ENCODE data around the gene OR2M5.

The OR2M5 gene

GRCh38 chr1:248140846-248141245 is 4.1 kb upstream of the OR2M5 start:
- CTCF ChIA-PET, result no interaction called here
- H3K4me3 ChIP-seq (ENCODE audit: control insufficient read depth in 1 of 7, extremely low read depth in 1 of 7, insufficient read depth in 4 of 7, low read depth in 2 of 7, low read length in 6 of 7), result no peak overlapping the region
- H3K27me3 ChIP-seq (replicated peaks in 2 of 5; ENCODE audit: control insufficient read depth in 4 of 5, insufficient read depth in 5 of 5, low read length in 4 of 5), result no peaks in the 10 kb centered on the region
- no peaks in the 10 kb centered on the region for H3K9me3 ChIP-seq (ENCODE audit: control extremely low read depth in 1 of 5, control insufficient read depth in 4 of 5, insufficient read depth in 2 of 5, low read depth in 1 of 5, low read length in 4 of 5)
- POLR2A ChIA-PET, result no interaction called here
- H3K4me1 ChIP-seq (ENCODE audit: control extremely low read depth in 1 of 4, control insufficient read depth in 4 of 4, insufficient read depth in 4 of 4, low read length in 3 of 4), result no peaks in the 10 kb centered on the region
- DNase-seq, result no peak
- no peak overlapping the region for H3K27ac ChIP-seq (ENCODE audit: insufficient read depth in 1 of 2, low read depth in 1 of 2, low read length in 2 of 2, poor library complexity in 1 of 2, severe bottlenecking in 2 of 2)
- no peaks in the 10 kb centered on the region for H3K36me3 ChIP-seq (ENCODE audit: control insufficient read depth in 4 of 4, insufficient read depth in 4 of 4, low read length in 3 of 4)
- no CpG with 5 or more reads among the region's 1 CpG for WGBS (ENCODE audit: insufficient coverage)

GRCh38 chr1:248143311-248143710 is 1.6 kb upstream of the OR2M5 start:
- DNase-seq, result no peak
- H3K27ac ChIP-seq (ENCODE audit: insufficient read depth in 1 of 2, low read depth in 1 of 2, low read length in 2 of 2, poor library complexity in 1 of 2, severe bottlenecking in 2 of 2), result no peak overlapping the region
- no peak overlapping the region for H3K4me3 ChIP-seq (ENCODE audit: control insufficient read depth in 1 of 7, extremely low read depth in 1 of 7, insufficient read depth in 4 of 7, low read depth in 2 of 7, low read length in 6 of 7)
- POLR2A ChIA-PET, result no interaction called here
- CTCF ChIA-PET, result no interaction called here
- H3K4me1 ChIP-seq (ENCODE audit: control extremely low read depth in 1 of 4, control insufficient read depth in 4 of 4, insufficient read depth in 4 of 4, low read length in 3 of 4), result no peaks in the 10 kb centered on the region
- H3K27me3 ChIP-seq (replicated peaks in 2 of 5; ENCODE audit: control insufficient read depth in 4 of 5, insufficient read depth in 5 of 5, low read length in 4 of 5), result no peaks in the 10 kb centered on the region
- no CpG with 5 or more reads among the region's 1 CpG for whole genome bisulfite sequencing (ENCODE audit: insufficient coverage)
- H3K36me3 ChIP-seq (ENCODE audit: control insufficient read depth in 4 of 4, insufficient read depth in 4 of 4, low read length in 3 of 4), result no peaks in the 10 kb centered on the region
- peaks cover 0 to 3% (median 0%) of the 10 kb centered on the region in 5 experiments for H3K9me3 ChIP-seq (ENCODE audit: control extremely low read depth in 1 of 5, control insufficient read depth in 4 of 5, insufficient read depth in 2 of 5, low read depth in 1 of 5, low read length in 4 of 5)

GRCh38 chr1:248152056-248152827 is 7.3 kb downstream of the OR2M5 start:
- H3K4me1 ChIP-seq (ENCODE audit: control extremely low read depth in 1 of 4, control insufficient read depth in 4 of 4, insufficient read depth in 4 of 4, low read length in 3 of 4), result peaks cover 0 to 1% (median 0%) of the 10 kb centered on the region in 4 experiments
- no peaks in the 10 kb centered on the region for H3K36me3 ChIP-seq (ENCODE audit: control insufficient read depth in 4 of 4, insufficient read depth in 4 of 4, low read length in 3 of 4)
- DNase-seq, result no peak
- WGBS (ENCODE audit: insufficient coverage), result 96% methylated on average over 4 of the region's 6 CpGs
- no peak overlapping the region for H3K27ac ChIP-seq (ENCODE audit: insufficient read depth in 1 of 2, low read depth in 1 of 2, low read length in 2 of 2, poor library complexity in 1 of 2, severe bottlenecking in 2 of 2)
- POLR2A ChIA-PET, result no interaction called here
- CTCF ChIA-PET, result no interaction called here
- no peaks in the 10 kb centered on the region for H3K27me3 ChIP-seq (replicated peaks in 2 of 5; ENCODE audit: control insufficient read depth in 4 of 5, insufficient read depth in 5 of 5, low read length in 4 of 5)
- H3K9me3 ChIP-seq (ENCODE audit: control extremely low read depth in 1 of 5, control insufficient read depth in 4 of 5, insufficient read depth in 2 of 5, low read depth in 1 of 5, low read length in 4 of 5), result peaks cover 0 to 3% (median 0%) of the 10 kb centered on the region in 5 experiments
- no peak overlapping the region for H3K4me3 ChIP-seq (ENCODE audit: control insufficient read depth in 1 of 7, extremely low read depth in 1 of 7, insufficient read depth in 4 of 7, low read depth in 2 of 7, low read length in 6 of 7)

GRCh38 chr1:248155927-248156326 is 11.0 kb downstream of the OR2M5 start:
- H3K27me3 ChIP-seq (replicated peaks in 2 of 5; ENCODE audit: control insufficient read depth in 4 of 5, insufficient read depth in 5 of 5, low read length in 4 of 5), result no peaks in the 10 kb centered on the region
- POLR2A ChIA-PET, result no interaction called here
- peak; percentile 1 to 35 (median 30) for DNase-seq
- no peaks in the 10 kb centered on the region for H3K9me3 ChIP-seq (ENCODE audit: control extremely low read depth in 1 of 5, control insufficient read depth in 4 of 5, insufficient read depth in 2 of 5, low read depth in 1 of 5, low read length in 4 of 5)
- no peaks in the 10 kb centered on the region for H3K36me3 ChIP-seq (ENCODE audit: control insufficient read depth in 4 of 4, insufficient read depth in 4 of 4, low read length in 3 of 4)
- no peak overlapping the region for H3K4me3 ChIP-seq (ENCODE audit: control insufficient read depth in 1 of 7, extremely low read depth in 1 of 7, insufficient read depth in 4 of 7, low read depth in 2 of 7, low read length in 6 of 7)
- WGBS (ENCODE audit: insufficient coverage), result no CpG with 5 or more reads among the region's 1 CpG
- no peak overlapping the region for H3K27ac ChIP-seq (ENCODE audit: insufficient read depth in 1 of 2, low read depth in 1 of 2, low read length in 2 of 2, poor library complexity in 1 of 2, severe bottlenecking in 2 of 2)
- CTCF ChIA-PET, result no interaction called here
- peaks cover 0 to 1% (median 0%) of the 10 kb centered on the region in 4 experiments for H3K4me1 ChIP-seq (ENCODE audit: control extremely low read depth in 1 of 4, control insufficient read depth in 4 of 4, insufficient read depth in 4 of 4, low read length in 3 of 4)

GRCh38 chr1:248158758-248159157 is 13.8 kb downstream of the OR2M5 start:
- no CpG with 5 or more reads among the region's 4 CpGs for WGBS (ENCODE audit: insufficient coverage)

GRCh38 chr1:248164031-248164430 is 19.1 kb downstream of the OR2M5 start:
- no peak overlapping the region for H3K27ac ChIP-seq (ENCODE audit: insufficient read depth in 1 of 2, low read depth in 1 of 2, low read length in 2 of 2, poor library complexity in 1 of 2, severe bottlenecking in 2 of 2)
- WGBS (ENCODE audit: insufficient coverage), result 94% methylated on average over 9 of the region's 12 CpGs
- H3K4me1 ChIP-seq (ENCODE audit: control extremely low read depth in 1 of 4, control insufficient read depth in 4 of 4, insufficient read depth in 4 of 4, low read length in 3 of 4), result no peaks in the 10 kb centered on the region
- H3K9me3 ChIP-seq (ENCODE audit: control extremely low read depth in 1 of 5, control insufficient read depth in 4 of 5, insufficient read depth in 2 of 5, low read depth in 1 of 5, low read length in 4 of 5), result no peaks in the 10 kb centered on the region
- ChIA-PET POLR2A (no interaction called here), CTCF (no interaction called here)
- H3K4me3 ChIP-seq (ENCODE audit: control insufficient read depth in 1 of 7, extremely low read depth in 1 of 7, insufficient read depth in 4 of 7, low read depth in 2 of 7, low read length in 6 of 7), result no peak overlapping the region
- H3K36me3 ChIP-seq (ENCODE audit: control insufficient read depth in 4 of 4, insufficient read depth in 4 of 4, low read length in 3 of 4), result no peaks in the 10 kb centered on the region
- no peaks in the 10 kb centered on the region for H3K27me3 ChIP-seq (replicated peaks in 2 of 5; ENCODE audit: control insufficient read depth in 4 of 5, insufficient read depth in 5 of 5, low read length in 4 of 5)
- no peak for DNase-seq

More at GRCh38 chr1:248158758-248159157, 13.8 kb downstream of the OR2M5 start:
- Histone ChIP-seq H3K36me3 (ENCODE audit: control insufficient read depth in 4 of 4, insufficient read depth in 4 of 4, low read length in 3 of 4) (no peaks in the 10 kb centered on the region), H3K4me3 (ENCODE audit: control insufficient read depth in 1 of 7, extremely low read depth in 1 of 7, insufficient read depth in 4 of 7, low read depth in 2 of 7, low read length in 6 of 7) (no peak overlapping the region), H3K4me1 (ENCODE audit: control extremely low read depth in 1 of 4, control insufficient read depth in 4 of 4, insufficient read depth in 4 of 4, low read length in 3 of 4) (peaks cover 0 to 1% (median 0%) of the 10 kb centered on the region in 4 experiments), H3K27ac (ENCODE audit: insufficient read depth in 1 of 2, low read depth in 1 of 2, low read length in 2 of 2, poor library complexity in 1 of 2, severe bottlenecking in 2 of 2) (no peak overlapping the region), H3K27me3 (replicated peaks in 2 of 5; ENCODE audit: control insufficient read depth in 4 of 5, insufficient read depth in 5 of 5, low read length in 4 of 5) (no peaks in the 10 kb centered on the region), H3K9me3 (ENCODE audit: control extremely low read depth in 1 of 5, control insufficient read depth in 4 of 5, insufficient read depth in 2 of 5, low read depth in 1 of 5, low read length in 4 of 5) (no peaks in the 10 kb centered on the region)
- ChIA-PET POLR2A (no interaction called here), CTCF (no interaction called here)
- no peak for DNase-seq

- WGBS (ENCODE audit: insufficient coverage), result 92% methylated on average over 14 of the region's 14 CpGs
- no peak for DNase-seq
- ChIA-PET POLR2A (no interaction called here), CTCF (no interaction called here)
- H3K36me3 ChIP-seq (ENCODE audit: control insufficient read depth in 4 of 4, insufficient read depth in 4 of 4, low read length in 3 of 4), result no peaks in the 10 kb centered on the region
- H3K27ac ChIP-seq (ENCODE audit: insufficient read depth in 1 of 2, low read depth in 1 of 2, low read length in 2 of 2, poor library complexity in 1 of 2, severe bottlenecking in 2 of 2), result no peak overlapping the region
- H3K9me3 ChIP-seq (ENCODE audit: control extremely low read depth in 1 of 5, control insufficient read depth in 4 of 5, insufficient read depth in 2 of 5, low read depth in 1 of 5, low read length in 4 of 5), result no peaks in the 10 kb centered on the region
- no peaks in the 10 kb centered on the region for H3K4me1 ChIP-seq (ENCODE audit: control extremely low read depth in 1 of 4, control insufficient read depth in 4 of 4, insufficient read depth in 4 of 4, low read length in 3 of 4)
- H3K27me3 ChIP-seq (replicated peaks in 2 of 5; ENCODE audit: control insufficient read depth in 4 of 5, insufficient read depth in 5 of 5, low read length in 4 of 5), result no peaks in the 10 kb centered on the region
- no peak overlapping the region for H3K4me3 ChIP-seq (ENCODE audit: control insufficient read depth in 1 of 7, extremely low read depth in 1 of 7, insufficient read depth in 4 of 7, low read depth in 2 of 7, low read length in 6 of 7)
These were observed 20.2 kb downstream of the OR2M5 start for GRCh38 chr1:248165186-248165585.

Data from common myeloid progenitor, CD34-positive (primary cell).